ENCODE data around the gene RNMT. TPM values are rescaled to one million over a fixed set of nuclear protein-coding genes. Genes with fewer than 3 reads are reported as not detected.

Gene RNMT
- total and polyA plus RNA-seq, 2 of the 4 experiments (the other 2 are of a cell fraction), result 13.3 to 13.6 TPM

DNA sequence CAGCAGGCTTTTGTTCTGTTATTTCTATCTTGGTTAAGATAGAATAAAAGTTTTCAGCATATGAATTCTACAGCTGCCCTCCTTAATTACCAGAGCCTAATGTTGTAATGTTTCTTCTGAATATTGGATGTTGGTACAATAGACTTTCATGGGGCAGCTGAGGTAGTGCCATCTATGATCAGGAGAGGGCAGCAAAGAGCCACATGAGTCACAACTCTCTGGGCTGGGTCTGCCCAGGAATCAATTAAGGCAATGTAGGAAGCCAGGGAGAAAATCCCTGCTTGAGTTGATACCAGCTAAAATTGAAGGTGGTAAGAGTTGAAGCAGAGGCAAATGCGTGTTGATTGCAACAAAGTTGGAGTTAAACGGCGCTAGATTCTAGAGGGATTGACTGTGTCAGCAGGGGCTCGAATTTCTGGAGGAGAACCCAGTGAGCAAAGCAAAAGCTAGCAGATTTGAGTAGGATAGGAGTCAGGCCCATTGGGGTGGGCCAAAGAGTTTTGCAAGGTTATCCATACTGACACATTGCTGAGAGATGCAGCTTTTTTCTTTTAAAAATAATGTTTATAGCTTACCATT, 86.9 kb downstream of the RNMT start:
- H3K4me2 ChIP-seq (ENCODE audit: low read depth, low read length), result no peak overlapping the region
- no peak overlapping the region for H3K14ac ChIP-seq (replicated peaks; ENCODE audit: low read depth, low read length)
- ATAC-seq (ENCODE audit: low read depth) (peak; percentile 99), DNase-seq (peak; percentile 51)
- POLR2A ChIA-PET (ENCODE audit: unreplicated experiment), result no interaction called here
- no peak overlapping the region for H2BK15ac ChIP-seq (ENCODE audit: low read depth, low read length)
- no peak overlapping the region for H2BK20ac ChIP-seq (ENCODE audit: low read depth, low read length)
- no peak overlapping the region for H2AFZ ChIP-seq (replicated peaks; ENCODE audit: low read length, poor library complexity)
- in situ Hi-C loops (cut with MboI; ENCODE audit: low sequenced_read_pairs), result no loop called here
- H3K4me1 ChIP-seq (ENCODE audit: control insufficient read depth, insufficient read depth, low read length), result no peaks in the 10 kb centered on the region
- H3K4me3 ChIP-seq (ENCODE audit: insufficient read depth, low read depth, low read length), result no peak overlapping the region
- dilution Hi-C loops (cut with HindIII; ENCODE audit: low sequenced_read_pairs, unreplicated experiment), result no loop called here
- no peak overlapping the region for H4K91ac ChIP-seq (ENCODE audit: insufficient read depth, low read depth, low read length)
- peak; percentile 52; the same call in 1 of the 2 replicates for TF ChIP-seq FOS (IDR thresholded peaks at IDR 0.05; ENCODE audit: low read depth, low read length)
- peak; percentile 81 for TF ChIP-seq CTCF (conservative IDR thresholded peaks at IDR 0.05; ENCODE audit: low read depth, low read length)
- no peak for TF ChIP-seq USF2 (IDR thresholded peaks at IDR 0.05; ENCODE audit: low read depth, low read length)
- no peak for TF ChIP-seq POLR2A (IDR thresholded peaks at IDR 0.05; ENCODE audit: low read depth, low read length)
- TF ChIP-seq ELK1 (IDR thresholded peaks at IDR 0.05; ENCODE audit: borderline replicate concordance, low read depth, low read length), result no peak
- TF ChIP-seq NFE2L2 (IDR thresholded peaks at IDR 0.05; ENCODE audit: low read depth, low read length), result no peak
- TF ChIP-seq RCOR1 (IDR thresholded peaks at IDR 0.05; ENCODE audit: insufficient replicate concordance, low read length), result no peak
- TF ChIP-seq RAD21 (IDR thresholded peaks at IDR 0.05; ENCODE audit: low read length), result peak; percentile 62
- TF ChIP-seq CHD1 (IDR thresholded peaks at IDR 0.05; ENCODE audit: low read depth, low read length), result no peak
- TF ChIP-seq CEBPB (IDR thresholded peaks at IDR 0.05; ENCODE audit: low read depth, low read length), result no peak
- TF ChIP-seq SMC3 (IDR thresholded peaks at IDR 0.05; ENCODE audit: low read depth, low read length), result peak; percentile 62
- H2AK9ac ChIP-seq (replicated peaks; ENCODE audit: low read depth, low read length, poor library complexity), result no peak overlapping the region
- H3K56ac ChIP-seq (ENCODE audit: extremely low read depth, insufficient read depth, low read length), result no peak overlapping the region
- no peaks in the 10 kb centered on the region for H4K20me1 ChIP-seq (ENCODE audit: insufficient read depth, low read length)
- no peak overlapping the region for H2AK5ac ChIP-seq (ENCODE audit: low read depth, low read length)
- H2BK5ac ChIP-seq (ENCODE audit: low read depth, low read length, poor library complexity, severe bottlenecking), result no peak overlapping the region
- no peak overlapping the region for H3K9ac ChIP-seq (ENCODE audit: low read depth, low read length)
- no peaks in the 10 kb centered on the region for H3K36me3 ChIP-seq (ENCODE audit: control insufficient read depth, insufficient read depth, low read length)
- 5% methylated on average over 4 of the region's 4 CpGs; no CpG with 5 or more reads in 1 of the 2 experiments for WGBS, 2 experiments (ENCODE audit: extremely low coverage in 2 of 2, insufficient read length in 1 of 2)
- no peaks in the 10 kb centered on the region for H3K9me3 ChIP-seq (ENCODE audit: control insufficient read depth, insufficient read depth, low read length)
- no peak overlapping the region for H2BK120ac ChIP-seq (ENCODE audit: low read depth, low read length)
- H3K27me3 ChIP-seq (ENCODE audit: control insufficient read depth, insufficient read depth, low read length), result no peaks in the 10 kb centered on the region
- H3K4ac ChIP-seq (ENCODE audit: low read depth, low read length), result no peak overlapping the region
- H3K79me1 ChIP-seq (ENCODE audit: low read depth in 1 of 2, low read length in 2 of 2), result no peaks in the 10 kb centered on the region
- no peak overlapping the region for H4K8ac ChIP-seq (ENCODE audit: low read depth in 2 of 2, low read length in 2 of 2)
- H3K23ac ChIP-seq (ENCODE audit: low read depth, low read length), result no peak overlapping the region
- no TSS peak for BruUV-seq (replicated peaks)
- CTCF ChIA-PET, result interaction anchor here (0.6 to 2.8 kb wide), 6 partner anchors 10 to 340 kb away, joined by 3 to 14 read pairs (median 5); partner anchors contain the start of gene MC5R
- H4K5ac ChIP-seq (ENCODE audit: low read depth, low read length), result no peak overlapping the region
- H3K27ac ChIP-seq (ENCODE audit: insufficient read depth, low read length), result no peak overlapping the region
- intact Hi-C loops (cut with micrococcal nuclease), result loop anchor here (1.0 kb wide), 1 partner anchor 273 kb away; no protein-coding TSS in a partner anchor
- H3K18ac ChIP-seq (ENCODE audit: low read depth, low read length), result no peak overlapping the region
- H3K9me1 ChIP-seq (ENCODE audit: insufficient read depth, low read length), result no peaks in the 10 kb centered on the region
